ENCODE data around the gene MEGF9.

DNA sequence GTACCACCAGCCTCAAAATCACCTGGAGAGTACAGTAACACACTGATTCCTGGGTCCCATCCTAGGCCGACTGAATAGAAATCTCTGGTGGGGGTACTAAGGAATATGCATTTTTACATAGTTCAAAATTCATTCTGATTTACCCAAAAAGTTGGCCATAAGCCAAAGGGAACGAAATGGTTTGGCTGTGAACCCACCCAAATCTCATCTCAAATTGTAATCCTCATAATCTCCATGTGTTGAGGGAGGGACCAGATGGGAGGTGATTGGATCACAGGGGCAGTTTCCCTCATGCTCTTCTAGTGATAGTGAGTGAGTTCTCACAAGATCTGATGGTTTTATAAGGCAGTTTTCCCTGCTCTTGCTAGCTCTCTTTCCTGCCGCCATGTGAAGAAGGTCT is 31.1 kb downstream of the MEGF9 start:
- no peak for TF ChIP-seq ZNF512 (CRISPR knock-in tag; IDR thresholded peaks at IDR 0.05)
- TF ChIP-seq MYNN (CRISPR knock-in tag; IDR thresholded peaks at IDR 0.05; ENCODE audit: low read depth) = no peak
- no peak for TF ChIP-seq AGO2 (optimal IDR thresholded peaks at IDR 0.05; ENCODE audit: low read depth, low read length)
- no peak for TF ChIP-seq MAX (IDR thresholded peaks at IDR 0.05)
- no peak for TF ChIP-seq ZSCAN20 (CRISPR knock-in tag; IDR thresholded peaks at IDR 0.05; ENCODE audit: borderline replicate concordance)
- TF ChIP-seq, protein P1, sequence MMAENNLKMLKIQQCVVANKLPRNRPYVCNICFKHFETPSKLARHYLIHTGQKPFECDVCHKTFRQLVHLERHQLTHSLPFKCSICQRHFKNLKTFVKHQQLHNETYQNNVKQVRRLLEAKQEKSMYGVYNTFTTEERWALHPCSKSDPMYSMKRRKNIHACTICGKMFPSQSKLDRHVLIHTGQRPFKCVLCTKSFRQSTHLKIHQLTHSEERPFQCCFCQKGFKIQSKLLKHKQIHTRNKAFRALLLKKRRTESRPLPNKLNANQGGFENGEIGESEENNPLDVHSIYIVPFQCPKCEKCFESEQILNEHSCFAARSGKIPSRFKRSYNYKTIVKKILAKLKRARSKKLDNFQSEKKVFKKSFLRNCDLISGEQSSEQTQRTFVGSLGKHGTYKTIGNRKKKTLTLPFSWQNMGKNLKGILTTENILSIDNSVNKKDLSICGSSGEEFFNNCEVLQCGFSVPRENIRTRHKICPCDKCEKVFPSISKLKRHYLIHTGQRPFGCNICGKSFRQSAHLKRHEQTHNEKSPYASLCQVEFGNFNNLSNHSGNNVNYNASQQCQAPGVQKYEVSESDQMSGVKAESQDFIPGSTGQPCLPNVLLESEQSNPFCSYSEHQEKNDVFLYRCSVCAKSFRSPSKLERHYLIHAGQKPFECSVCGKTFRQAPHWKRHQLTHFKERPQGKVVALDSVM (CRISPR knock-in tag; IDR thresholded peaks at IDR 0.05) = no peak
- no peak for TF ChIP-seq GABPB1 (CRISPR knock-in tag; IDR thresholded peaks at IDR 0.05)
- TF ChIP-seq ZNF572 (CRISPR knock-in tag; IDR thresholded peaks at IDR 0.05) = no peak
- TF ChIP-seq, protein P2, sequence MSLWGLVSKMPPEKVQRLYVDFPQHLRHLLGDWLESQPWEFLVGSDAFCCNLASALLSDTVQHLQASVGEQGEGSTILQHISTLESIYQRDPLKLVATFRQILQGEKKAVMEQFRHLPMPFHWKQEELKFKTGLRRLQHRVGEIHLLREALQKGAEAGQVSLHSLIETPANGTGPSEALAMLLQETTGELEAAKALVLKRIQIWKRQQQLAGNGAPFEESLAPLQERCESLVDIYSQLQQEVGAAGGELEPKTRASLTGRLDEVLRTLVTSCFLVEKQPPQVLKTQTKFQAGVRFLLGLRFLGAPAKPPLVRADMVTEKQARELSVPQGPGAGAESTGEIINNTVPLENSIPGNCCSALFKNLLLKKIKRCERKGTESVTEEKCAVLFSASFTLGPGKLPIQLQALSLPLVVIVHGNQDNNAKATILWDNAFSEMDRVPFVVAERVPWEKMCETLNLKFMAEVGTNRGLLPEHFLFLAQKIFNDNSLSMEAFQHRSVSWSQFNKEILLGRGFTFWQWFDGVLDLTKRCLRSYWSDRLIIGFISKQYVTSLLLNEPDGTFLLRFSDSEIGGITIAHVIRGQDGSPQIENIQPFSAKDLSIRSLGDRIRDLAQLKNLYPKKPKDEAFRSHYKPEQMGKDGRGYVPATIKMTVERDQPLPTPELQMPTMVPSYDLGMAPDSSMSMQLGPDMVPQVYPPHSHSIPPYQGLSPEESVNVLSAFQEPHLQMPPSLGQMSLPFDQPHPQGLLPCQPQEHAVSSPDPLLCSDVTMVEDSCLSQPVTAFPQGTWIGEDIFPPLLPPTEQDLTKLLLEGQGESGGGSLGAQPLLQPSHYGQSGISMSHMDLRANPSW (CRISPR knock-in tag; IDR thresholded peaks at IDR 0.05; ENCODE audit: borderline replicate concordance) = no peak
- TF ChIP-seq ZNF256 (CRISPR knock-in tag; conservative IDR thresholded peaks at IDR 0.05) = no peak
- TF ChIP-seq, protein P3, sequence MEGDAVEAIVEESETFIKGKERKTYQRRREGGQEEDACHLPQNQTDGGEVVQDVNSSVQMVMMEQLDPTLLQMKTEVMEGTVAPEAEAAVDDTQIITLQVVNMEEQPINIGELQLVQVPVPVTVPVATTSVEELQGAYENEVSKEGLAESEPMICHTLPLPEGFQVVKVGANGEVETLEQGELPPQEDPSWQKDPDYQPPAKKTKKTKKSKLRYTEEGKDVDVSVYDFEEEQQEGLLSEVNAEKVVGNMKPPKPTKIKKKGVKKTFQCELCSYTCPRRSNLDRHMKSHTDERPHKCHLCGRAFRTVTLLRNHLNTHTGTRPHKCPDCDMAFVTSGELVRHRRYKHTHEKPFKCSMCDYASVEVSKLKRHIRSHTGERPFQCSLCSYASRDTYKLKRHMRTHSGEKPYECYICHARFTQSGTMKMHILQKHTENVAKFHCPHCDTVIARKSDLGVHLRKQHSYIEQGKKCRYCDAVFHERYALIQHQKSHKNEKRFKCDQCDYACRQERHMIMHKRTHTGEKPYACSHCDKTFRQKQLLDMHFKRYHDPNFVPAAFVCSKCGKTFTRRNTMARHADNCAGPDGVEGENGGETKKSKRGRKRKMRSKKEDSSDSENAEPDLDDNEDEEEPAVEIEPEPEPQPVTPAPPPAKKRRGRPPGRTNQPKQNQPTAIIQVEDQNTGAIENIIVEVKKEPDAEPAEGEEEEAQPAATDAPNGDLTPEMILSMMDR (CRISPR knock-in tag; IDR thresholded peaks at IDR 0.05) = no peak
- no peak for TF ChIP-seq FOXC1 (CRISPR knock-in tag; IDR thresholded peaks at IDR 0.05; ENCODE audit: borderline replicate concordance)
- TF ChIP-seq KLF11 (CRISPR knock-in tag; IDR thresholded peaks at IDR 0.05) = no peak
- TF ChIP-seq CREB3 (CRISPR knock-in tag; IDR thresholded peaks at IDR 0.05) = no peak
